HG02852 (cell line): ENCODE results near the gene GZMM.
"Not testable (repeated sequence)": the region's sequence is repeated elsewhere in the genome, so short reads cannot be mapped to it uniquely, and the experiment has no call there.

Experiments
- ATAC-seq: cut with Tn5 transposase; IDR thresholded peaks from one replicate; pipeline ENCODE4 v1.9.1; 2021; ENCODE audit warnings: mild to moderate bottlenecking, moderate library complexity; ENCODE audit not compliant: unreplicated experiment

GZMM gene

DNA sequence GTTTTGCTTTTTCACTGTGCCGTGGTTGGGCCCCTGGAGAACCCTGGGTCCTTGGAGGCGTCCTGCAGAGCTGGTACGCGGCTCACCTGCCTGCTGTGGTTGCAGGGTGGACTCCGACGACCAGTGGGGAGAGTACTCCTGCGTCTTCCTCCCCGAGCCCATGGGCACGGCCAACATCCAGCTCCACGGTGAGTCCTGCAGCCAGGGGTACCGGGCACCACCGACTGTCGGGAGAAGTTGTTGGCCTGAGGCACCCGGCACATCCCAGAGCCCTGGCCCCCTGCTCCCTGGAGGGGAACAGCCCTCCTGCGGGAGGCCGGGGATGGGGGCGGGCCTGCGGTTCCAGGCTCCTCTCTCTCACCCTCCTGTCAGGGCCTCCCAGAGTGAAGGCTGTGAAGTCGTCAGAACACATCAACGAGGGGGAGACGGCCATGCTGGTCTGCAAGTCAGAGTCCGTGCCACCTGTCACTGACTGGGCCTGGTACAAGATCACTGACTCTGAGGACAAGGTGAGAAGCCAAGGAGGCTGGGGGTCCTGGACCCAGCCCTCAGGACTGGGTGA lies 36.5 kb downstream of the GZMM start:
- no peak for ATAC-seq

DNA sequence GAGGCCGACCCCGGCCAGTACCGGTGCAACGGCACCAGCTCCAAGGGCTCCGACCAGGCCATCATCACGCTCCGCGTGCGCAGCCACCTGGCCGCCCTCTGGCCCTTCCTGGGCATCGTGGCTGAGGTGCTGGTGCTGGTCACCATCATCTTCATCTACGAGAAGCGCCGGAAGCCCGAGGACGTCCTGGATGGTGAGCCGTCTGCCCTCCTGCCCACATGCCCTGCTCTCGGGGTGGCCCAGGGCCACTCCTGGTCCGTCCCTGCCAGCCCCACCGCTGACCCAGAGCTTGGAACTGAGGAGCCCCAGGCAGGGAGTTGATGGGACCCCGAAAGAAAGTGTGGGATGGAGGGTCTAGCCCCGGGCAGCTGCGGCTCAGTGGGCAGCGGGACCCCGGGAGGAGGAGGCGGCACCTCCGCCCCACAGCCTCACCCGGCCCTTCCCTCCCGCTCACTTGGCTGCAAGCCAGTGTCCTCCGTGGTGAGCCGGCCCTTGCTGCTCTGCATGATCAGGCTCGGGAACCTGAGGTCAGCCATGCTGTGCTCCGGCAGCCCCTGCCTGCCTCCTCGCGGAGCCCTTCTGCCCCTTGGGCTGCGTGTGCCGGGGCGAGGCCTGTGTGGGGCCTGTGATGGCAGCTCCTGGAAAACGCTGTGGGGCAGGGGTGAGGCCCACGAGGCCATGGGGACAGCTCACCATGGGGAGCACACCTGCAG lies 37.7 kb downstream of the GZMM start:
- ATAC-seq = no peak

GRCh38 chr19:582497-583197 lies 38.8 kb downstream of the GZMM start:
- no peak for ATAC-seq

- ATAC-seq = no peak
Observed at GRCh38 chr19:583198-583967, 39.5 kb downstream of the GZMM start.

- ATAC-seq = no peak
Observed at GRCh38 chr19:583968-584239, 40.1 kb downstream of the GZMM start.

DNA sequence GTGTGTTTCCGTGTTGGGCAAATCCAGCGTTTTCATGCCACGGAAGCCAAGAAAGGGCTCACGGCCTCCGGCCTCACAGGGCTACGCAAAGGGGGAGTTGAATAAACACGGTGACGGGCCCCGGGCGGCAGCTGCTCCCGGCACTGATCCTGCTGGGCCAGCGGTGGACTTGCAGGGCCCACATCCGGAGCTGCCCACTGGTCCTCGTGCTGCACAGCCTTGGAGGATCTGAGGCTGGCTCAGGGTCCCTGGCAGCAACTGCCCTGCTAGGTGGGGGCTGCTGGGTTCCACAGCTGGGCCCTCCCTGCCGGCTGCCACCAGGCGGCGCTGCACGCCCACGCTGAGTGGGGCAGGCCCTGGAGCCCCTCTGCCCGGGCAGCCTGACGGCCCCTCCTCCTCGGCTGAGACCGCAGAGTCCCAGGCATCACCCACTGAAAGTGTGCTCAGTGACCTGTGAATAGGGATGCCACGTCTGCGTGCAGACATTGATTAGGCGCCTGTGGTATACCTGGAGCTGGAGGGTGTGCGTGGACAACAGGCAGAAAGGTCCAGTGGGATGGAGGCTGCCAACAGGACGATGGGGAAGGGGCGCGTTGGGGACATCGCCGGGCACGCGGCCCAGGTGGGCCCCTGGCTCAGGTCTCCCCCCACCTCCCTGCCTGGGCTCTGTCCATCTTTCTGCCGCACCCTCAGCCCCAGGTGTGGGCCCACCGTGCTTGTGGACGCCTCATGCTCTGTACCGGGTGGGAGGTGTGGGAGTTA lies 40.6 kb downstream of the GZMM start:
- ATAC-seq = no peak

GRCh38 chr19:585146-585545 lies 41.3 kb downstream of the GZMM start:
- ATAC-seq = not testable (repeated sequence)

DNA sequence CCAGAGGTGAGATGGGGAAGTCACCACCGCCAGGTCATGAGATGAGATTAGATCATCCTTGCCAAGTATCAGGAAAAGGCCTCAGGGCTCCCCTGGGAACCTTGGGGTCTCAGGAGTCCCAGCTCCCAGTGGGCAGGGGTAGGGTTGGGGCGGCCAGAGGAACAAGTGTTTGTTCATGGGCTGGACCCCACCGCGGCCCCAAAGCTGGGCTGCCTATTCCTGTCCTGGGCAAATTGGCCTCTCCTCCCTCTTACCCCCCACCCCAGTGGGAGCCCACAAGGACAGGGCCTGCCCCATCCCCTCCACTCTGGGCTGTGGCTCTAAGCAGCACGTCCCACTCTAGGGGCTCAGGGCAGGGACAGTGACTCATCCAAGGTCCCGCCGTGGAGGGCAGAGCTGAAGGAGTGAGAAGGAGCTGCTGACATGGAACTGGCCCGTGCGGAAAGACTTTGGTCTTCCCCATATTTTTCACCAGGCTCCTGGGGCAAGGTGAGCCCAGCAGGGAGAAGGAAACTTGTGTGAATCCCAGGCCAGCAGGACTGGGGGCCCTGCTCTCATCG lies 41.8 kb downstream of the GZMM start:
- no peak for ATAC-seq

DNA sequence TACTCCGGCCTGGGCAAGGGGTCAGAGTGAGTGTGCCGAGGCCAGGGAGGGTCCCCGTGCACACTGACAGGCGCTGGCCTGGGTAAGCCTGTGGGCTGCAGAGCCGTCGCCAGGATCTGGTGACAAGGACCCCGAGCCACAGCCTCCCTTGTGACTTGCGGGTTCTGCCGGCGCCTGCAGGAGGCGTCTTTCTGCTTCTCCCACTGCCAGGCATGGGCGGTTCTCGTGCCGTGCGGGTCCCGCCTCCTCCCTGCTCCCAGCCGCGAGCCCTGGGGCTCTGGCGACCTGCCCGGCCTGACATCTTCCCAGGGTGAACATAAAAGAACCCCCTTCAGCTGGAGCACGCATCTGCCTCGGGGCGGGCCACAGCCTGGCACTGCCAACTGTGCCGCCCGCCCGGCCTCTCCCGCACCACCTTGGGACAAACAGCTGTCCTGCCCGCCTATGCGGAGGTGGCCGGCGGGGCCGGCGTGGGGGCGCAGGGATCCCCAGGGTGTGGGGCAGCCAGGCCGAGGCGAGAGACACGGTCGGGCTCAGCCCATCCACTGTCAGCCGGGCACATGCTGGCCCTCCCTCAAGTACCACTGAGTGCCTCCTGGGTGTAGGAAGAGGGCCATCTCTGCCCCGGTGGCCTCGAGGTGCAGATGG lies 44.4 kb downstream of the GZMM start:
- ATAC-seq = no peak

GRCh38 chr19:588741-589692 lies 45.2 kb downstream of the GZMM start:
- no peak for ATAC-seq

DNA sequence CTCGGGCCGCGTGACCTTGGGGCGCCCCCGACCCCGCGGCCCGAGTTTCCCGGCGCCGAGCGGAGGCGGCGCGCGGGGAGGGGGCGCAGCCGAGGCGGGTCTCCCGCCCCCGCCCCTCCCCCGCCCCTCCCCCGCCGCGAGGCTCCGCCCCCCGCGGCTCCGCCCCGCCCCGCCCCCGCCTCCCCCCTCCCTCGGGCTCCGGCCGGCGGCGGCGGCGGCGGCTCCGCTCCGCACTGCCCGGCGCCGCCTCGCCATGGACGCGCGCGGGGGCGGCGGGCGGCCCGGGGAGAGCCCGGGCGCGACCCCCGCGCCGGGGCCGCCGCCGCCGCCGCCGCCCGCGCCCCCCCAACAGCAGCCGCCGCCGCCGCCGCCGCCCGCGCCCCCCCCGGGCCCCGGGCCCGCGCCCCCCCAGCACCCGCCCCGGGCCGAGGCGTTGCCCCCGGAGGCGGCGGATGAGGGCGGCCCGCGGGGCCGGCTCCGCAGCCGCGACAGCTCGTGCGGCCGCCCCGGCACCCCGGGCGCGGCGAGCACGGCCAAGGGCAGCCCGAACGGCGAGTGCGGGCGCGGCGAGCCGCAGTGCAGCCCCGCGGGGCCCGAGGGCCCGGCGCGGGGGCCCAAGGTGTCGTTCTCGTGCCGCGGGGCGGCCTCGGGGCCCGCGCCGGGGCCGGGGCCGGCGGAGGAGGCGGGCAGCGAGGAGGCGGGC lies 46.0 kb downstream of the GZMM start, which contains the start of gene HCN2:
Gene HCN2, plus strand, starts transcription at position 189 of the 703 bp plus-strand sequence. Its CDS starts 65 bp downstream, at position 254.
- ATAC-seq = no peak

GRCh38 chr19:590396-590745 lies 46.5 kb downstream of the GZMM start:
- no peak for ATAC-seq

GRCh38 chr19:590750-591098 lies 46.9 kb downstream of the GZMM start:
- ATAC-seq = no peak

- ATAC-seq = no peak
Observed at GRCh38 chr19:591099-591958, 47.5 kb downstream of the GZMM start.

DNA sequence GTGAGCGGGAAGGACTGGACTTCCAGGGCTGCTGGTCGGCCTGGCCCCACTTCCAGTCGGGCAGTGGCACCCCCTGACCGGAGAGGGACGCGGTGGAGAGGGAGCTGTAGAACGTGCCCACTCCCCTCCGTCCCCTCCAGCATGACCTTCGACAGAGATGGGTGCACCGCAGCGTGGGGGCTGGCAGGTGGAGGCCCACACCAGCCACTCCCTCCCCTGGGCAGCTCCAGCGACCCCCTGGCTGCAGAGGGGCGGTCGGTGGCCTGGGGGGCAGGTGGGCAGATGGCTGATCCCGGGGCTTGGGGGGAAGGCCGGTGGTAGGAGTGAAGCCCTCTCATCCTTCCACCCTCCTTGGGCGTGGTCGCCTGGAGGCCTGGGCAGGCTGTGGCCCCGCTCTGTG lies 48.2 kb downstream of the GZMM start:
- ATAC-seq = no peak

DNA sequence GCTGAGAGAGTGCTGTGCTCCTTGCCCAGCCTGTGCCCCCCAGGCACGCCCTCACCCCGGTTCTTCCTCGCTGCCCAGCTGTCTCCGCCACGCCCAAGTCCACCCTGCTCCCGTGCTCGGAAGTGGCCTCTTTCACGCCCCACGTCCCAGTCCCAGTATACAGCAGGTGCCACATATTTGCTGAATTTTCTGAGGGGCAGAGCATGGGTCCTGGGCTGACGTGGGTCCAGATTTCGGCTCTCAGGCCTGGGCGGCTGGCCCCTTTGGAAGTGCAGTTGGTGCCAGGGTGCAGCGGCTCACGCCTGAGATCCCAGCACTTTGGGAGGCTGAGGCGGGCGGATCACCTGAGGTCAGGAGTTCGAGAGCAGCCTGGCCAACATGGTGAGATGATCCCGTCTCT lies 49.2 kb downstream of the GZMM start:
- ATAC-seq = no peak

GRCh38 chr19:593505-593904 lies 49.7 kb downstream of the GZMM start:
- ATAC-seq = no peak
